Thymus (tissue), 11 donors: Measurements from ENCODE around the gene RAB1B. TPM values are rescaled to one million over a fixed set of nuclear protein-coding genes. Genes with fewer than 3 reads are reported as not detected.
"Not testable (repeated sequence)": the region's sequence is repeated elsewhere in the genome, so short reads cannot be mapped to it uniquely, and the experiment has no call there.

Source experiments
- DNase-seq, 9 donors: peaks; one replicate each; pipeline ENCODE4 v3.0.0-alpha.2; 2013; ENCODE audit warnings: low spot score in 9 of 9, low read depth in 6 of 9, missing footprints in 1 of 9
- H3K27ac ChIP-seq, 2 donors: one replicate each; pipeline ENCODE4 v1.5.1; 2013; ENCODE audit warnings: control low read depth in 1 of 2, low read depth in 1 of 2, low read length in 1 of 2, mild to moderate bottlenecking in 1 of 2, moderate library complexity in 1 of 2
- H3K27me3 ChIP-seq, 2 donors: one replicate each; pipeline ENCODE4 v1.5.1; 2013; ENCODE audit warnings: low read length in 1 of 2; ENCODE audit not compliant: control insufficient read depth in 2 of 2, insufficient read depth in 1 of 2
- H3K36me3 ChIP-seq, 2 donors: one replicate each; pipeline ENCODE4 v1.5.1; 2013; ENCODE audit warnings: low read length in 1 of 2, mild to moderate bottlenecking in 1 of 2, moderate library complexity in 1 of 2; ENCODE audit not compliant: control insufficient read depth in 2 of 2, insufficient read depth in 2 of 2
- H3K4me1 ChIP-seq, 2 donors: one replicate each; pipeline ENCODE4 v1.5.1; 2013; ENCODE audit warnings: low read length in 2 of 2; ENCODE audit not compliant: control insufficient read depth in 2 of 2, insufficient read depth in 2 of 2
- H3K4me3 ChIP-seq, 2 donors: one replicate each; pipeline ENCODE4 v1.5.1; 2013; ENCODE audit warnings: low read length in 2 of 2, control low read depth in 1 of 2, mild to moderate bottlenecking in 1 of 2
- H3K9me3 ChIP-seq, 2 donors: one replicate each; pipeline ENCODE4 v1.5.1; 2013; ENCODE audit warnings: low read length in 1 of 2, mild to moderate bottlenecking in 1 of 2; ENCODE audit not compliant: control insufficient read depth in 2 of 2, insufficient read depth in 1 of 2
- WGBS: extraction: QIAGEN DNeasy Blood & Tissue Kit; methylation state at CpG from one replicate; pipeline ENCODE4 v1.1.7; 2013; 5-methylcytosine and 5-hydroxymethylcytosine counted together
- polyA plus RNA-seq: library from polyadenylated mRNA; stranded (reverse); fragments of 200-250 nt; gene quantifications from one replicate; pipeline ENCODE4 v1.2.3, GENCODE V29; 2013
- total RNA-seq: library from RNA; stranded (reverse); fragments of 120-200 nt; gene quantifications from one replicate; pipeline ENCODE4 v1.2.4, GENCODE V29; 2013
- donor health status: healthy.

RAB1B gene
- total and polyA plus RNA-seq, 2 donors: 80.8 to 105 TPM

DNA sequence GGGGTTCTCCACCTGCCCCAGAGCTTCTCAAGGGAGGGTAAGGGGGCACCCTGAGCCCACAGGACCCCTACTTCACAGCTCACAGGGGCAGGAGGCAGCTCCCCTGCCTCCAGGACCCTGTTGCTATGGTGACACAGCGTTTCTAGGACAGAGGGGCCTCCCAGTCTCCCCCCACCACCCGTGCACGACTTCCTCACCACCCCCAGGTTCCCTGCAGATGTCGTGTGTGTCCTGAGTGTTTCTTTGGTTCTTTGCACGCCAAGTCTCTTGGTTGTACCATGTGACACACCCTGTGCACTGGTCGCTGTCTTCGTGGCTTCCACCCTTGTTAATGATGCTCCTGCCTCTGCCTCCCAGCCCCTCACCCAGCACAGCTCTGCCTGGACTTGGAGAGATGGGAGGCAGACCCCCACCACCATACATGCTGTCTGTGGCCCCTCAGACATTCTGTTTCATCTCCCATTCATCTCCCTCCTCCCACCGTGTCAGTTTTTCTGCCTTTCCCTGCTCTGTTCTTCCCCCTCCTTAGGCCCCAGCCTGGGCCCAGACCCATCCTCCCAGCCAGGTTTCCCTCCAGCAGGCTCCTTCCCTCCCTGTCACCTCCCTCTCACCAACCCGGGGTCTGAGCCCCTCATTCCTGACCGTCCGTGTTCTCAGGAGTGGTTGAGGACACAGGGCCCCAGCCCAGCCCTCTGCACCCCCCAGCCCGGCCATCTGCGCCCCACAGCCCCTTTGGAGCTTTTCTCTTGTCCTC, 24.5 kb upstream of the RAB1B start:
- peaks cover 13 to 44% of the 10 kb centered on the region in 2 donors for H3K36me3 ChIP-seq
- no peaks in the 10 kb centered on the region for H3K27me3 ChIP-seq
- peaks cover 53 to 87% of the 10 kb centered on the region in 2 donors for H3K4me1 ChIP-seq
- 45% methylated on average over 13 of the region's 13 CpGs for WGBS
- peak in 8 of 9 donors; percentile 70 to 94 (median 84) for DNase-seq
- no peaks in the 10 kb centered on the region for H3K9me3 ChIP-seq
- H3K4me3 ChIP-seq: peak overlapping the region; percentile 17 to 34
- H3K27ac ChIP-seq: peak overlapping the region; percentile 87 to 97

DNA sequence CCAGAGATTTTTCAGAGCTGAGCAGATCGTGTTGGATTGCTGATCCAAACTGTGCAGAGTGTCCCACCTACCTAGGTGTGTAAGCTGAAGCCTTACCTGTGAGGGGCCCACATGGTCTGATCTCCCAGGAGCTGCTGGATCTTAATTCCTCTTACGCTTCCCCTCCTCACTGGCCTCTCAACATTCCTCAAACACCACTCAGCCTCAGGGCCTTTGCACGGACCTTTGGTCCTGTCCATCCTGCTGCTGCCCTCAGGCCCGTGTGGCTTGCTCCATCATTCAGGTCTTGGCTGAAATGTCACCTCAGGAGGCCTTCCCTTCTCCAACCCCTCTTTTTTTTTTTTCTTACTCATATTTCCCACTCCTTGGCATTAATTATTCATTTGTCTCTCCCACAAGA, 21.1 kb upstream of the RAB1B start:
- Histone ChIP-seq H3K9me3 (no peaks in the 10 kb centered on the region), H3K27me3 (no peaks in the 10 kb centered on the region), H3K27ac (no peak overlapping the region), H3K4me1 (peaks cover 28 to 68% of the 10 kb centered on the region in 2 donors), H3K4me3 (no peak overlapping the region), H3K36me3 (peaks cover 10 to 33% of the 10 kb centered on the region in 2 donors)
- DNase-seq: no peak
- WGBS: 97% methylated on average over 4 of the region's 4 CpGs

DNA sequence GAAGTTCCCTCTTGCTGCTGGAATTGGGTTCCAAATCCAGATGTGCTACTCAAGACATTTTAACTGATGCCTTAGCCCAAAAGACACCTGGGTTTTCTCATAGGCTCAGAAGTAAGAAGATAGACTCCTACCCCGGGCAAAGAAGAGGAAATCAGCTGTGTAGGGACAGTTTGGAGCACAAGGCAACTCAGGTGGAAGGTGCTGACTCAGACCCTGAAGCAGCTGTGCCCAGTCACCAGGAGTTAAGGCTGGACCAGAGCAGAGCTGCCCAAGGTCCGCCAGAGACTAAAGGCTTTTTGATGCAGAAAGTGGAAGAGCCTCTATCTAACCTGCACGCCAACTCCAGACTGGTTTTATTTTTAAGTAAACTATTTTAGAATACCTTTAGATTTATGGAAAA, 20.6 kb upstream of the RAB1B start:
- Histone ChIP-seq H3K4me1 (peaks cover 24 to 67% of the 10 kb centered on the region in 2 donors), H3K27me3 (no peaks in the 10 kb centered on the region), H3K4me3 (no peak overlapping the region), H3K27ac (peak overlapping the region in 1 of 2 donors; percentile 48), H3K36me3 (peaks cover 10 to 28% of the 10 kb centered on the region in 2 donors), H3K9me3 (no peaks in the 10 kb centered on the region)
- DNase-seq: peak in 1 of 9 donors; percentile 26
- WGBS: 79% methylated on average over 3 of the region's 3 CpGs

DNA sequence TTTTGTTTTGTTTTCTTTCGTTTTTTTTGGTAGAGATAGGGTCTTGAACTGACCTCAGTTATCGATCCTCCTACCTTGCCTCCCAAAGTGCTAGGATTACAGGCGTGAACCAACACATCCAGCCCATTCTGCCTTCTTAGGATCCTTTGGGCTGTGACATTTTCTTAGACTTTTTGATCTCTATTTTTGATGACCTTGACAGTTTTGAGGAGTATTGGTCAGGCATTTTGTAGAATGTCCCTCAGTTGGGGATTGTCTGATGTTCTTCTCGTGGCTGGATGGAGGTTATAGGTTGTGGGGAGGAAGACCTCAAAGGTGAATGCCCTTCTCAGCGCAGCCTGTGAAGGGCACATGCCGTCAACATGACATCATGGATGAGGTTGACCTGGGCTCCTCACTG, 19.5 kb upstream of the RAB1B start:
- Histone ChIP-seq H3K4me3 (no peak overlapping the region), H3K9me3 (no peaks in the 10 kb centered on the region), H3K27me3 (no peaks in the 10 kb centered on the region), H3K36me3 (peaks cover 10 to 28% of the 10 kb centered on the region in 2 donors), H3K4me1 (peaks cover 15 to 64% of the 10 kb centered on the region in 2 donors), H3K27ac (no peak overlapping the region)
- 95% methylated on average over 6 of the region's 6 CpGs for WGBS
- no peak for DNase-seq

DNA sequence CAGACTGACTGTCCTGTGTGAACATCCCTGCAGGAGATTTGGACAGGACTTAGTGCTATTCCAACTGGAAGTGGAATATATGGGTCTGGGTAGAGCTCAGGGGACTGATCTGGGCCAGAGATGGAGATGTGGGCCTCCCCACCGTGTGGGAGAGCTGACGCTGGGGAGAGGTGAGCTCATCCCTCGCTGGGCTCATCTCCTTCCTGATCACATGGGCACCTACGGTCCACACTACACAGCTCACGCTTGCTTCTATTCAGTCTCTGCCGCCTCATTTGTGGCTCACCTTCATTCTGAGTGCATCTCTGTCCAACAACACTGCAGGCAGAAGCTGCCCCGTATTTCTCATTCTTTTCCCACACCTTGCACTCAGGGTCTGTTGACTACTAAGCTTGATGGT, 16.6 kb upstream of the RAB1B start:
- no peak for DNase-seq
- H3K9me3 ChIP-seq: no peaks in the 10 kb centered on the region
- H3K27ac ChIP-seq: no peak overlapping the region
- H3K4me3 ChIP-seq: no peak overlapping the region
- peaks cover 16 to 67% of the 10 kb centered on the region in 2 donors for H3K4me1 ChIP-seq
- no peaks in the 10 kb centered on the region for H3K27me3 ChIP-seq
- 93% methylated on average over 7 of the region's 7 CpGs for WGBS
- peaks cover 10 to 15% of the 10 kb centered on the region in 2 donors for H3K36me3 ChIP-seq

DNA sequence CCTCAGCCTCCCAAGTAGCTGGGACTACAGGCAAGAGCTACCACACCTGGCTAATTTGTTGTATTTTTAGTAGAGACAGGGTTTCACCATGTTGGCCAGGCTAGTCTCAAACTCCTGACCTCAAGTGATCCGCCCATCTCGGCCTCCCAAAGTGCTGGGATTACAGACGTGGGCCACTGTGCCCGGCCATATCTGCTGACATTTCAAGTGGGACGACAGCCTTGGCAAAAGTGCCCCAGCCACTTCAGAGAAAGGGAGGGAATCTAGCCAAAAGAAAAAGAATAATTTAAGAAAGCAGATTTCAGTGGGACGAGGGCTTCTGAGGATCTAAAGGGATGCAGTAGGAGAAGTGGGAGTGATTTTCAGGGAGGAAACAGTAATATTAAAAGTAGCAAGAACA, 15.4 kb upstream of the RAB1B start:
- not testable (repeated sequence) for H3K27ac ChIP-seq, DNase-seq, H3K4me3 ChIP-seq, H3K36me3 ChIP-seq, H3K27me3 ChIP-seq, H3K9me3 ChIP-seq
- WGBS: 98% methylated on average over 6 of the region's 6 CpGs
- peaks cover 16 to 60% of the 10 kb centered on the region in 2 donors for H3K4me1 ChIP-seq

DNA sequence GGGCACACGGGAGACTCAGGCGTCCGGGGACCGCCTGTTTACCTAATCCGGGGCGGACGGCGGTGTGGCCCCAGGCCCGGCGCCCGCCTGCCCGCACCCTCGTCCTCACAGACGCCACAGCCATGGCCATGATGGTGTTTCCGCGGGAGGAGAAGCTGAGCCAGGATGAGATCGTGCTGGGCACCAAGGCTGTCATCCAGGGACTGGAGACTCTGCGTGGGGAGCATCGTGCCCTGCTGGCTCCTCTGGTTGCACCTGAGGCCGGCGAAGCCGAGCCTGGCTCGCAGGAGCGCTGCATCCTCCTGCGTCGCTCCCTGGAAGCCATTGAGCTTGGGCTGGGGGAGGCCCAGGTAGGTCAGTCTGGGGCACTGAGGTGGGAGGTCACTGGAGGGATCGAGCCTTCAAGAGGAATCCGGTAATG, 10.0 kb upstream of the RAB1B start:
- H3K36me3 ChIP-seq: peaks cover 43 to 47% of the 10 kb centered on the region in 2 donors
- H3K27me3 ChIP-seq: no peaks in the 10 kb centered on the region
- H3K4me1 ChIP-seq: peaks cover 21 to 57% of the 10 kb centered on the region in 2 donors
- H3K9me3 ChIP-seq: no peaks in the 10 kb centered on the region
- no peak for DNase-seq
- H3K27ac ChIP-seq: peak overlapping the region; percentile 97 to 99
- peak overlapping the region; percentile 95 to 97 for H3K4me3 ChIP-seq
- 10% methylated on average over 28 of the region's 28 CpGs for WGBS

DNA sequence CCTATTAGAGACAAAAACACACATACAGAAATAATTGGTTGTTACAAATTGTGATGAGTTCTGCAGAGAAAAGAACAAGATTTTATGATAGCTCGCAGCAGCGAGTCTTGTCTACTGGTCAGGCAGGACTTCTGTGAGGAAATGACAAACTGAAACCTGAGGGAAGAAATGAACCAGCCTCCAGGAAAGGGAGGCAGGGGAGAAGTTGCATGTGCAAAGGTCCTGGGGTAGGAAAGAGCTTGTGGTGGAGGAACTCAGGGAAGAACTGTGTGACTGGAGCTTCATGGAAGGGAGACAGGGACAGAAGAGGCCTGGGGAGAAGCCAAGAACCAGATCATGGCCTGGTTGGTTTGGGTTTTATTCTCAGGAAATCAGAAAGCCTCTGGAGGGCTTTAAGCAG, 9.2 kb upstream of the RAB1B start:
- peaks cover 50 to 55% of the 10 kb centered on the region in 2 donors for H3K36me3 ChIP-seq
- no peak overlapping the region for H3K4me3 ChIP-seq
- H3K27me3 ChIP-seq: no peaks in the 10 kb centered on the region
- H3K4me1 ChIP-seq: peaks cover 21 to 51% of the 10 kb centered on the region in 2 donors
- no peak for DNase-seq
- H3K9me3 ChIP-seq: no peaks in the 10 kb centered on the region
- WGBS: over 99% methylated on average over 2 of the region's 2 CpGs
- H3K27ac ChIP-seq: no peak overlapping the region

DNA sequence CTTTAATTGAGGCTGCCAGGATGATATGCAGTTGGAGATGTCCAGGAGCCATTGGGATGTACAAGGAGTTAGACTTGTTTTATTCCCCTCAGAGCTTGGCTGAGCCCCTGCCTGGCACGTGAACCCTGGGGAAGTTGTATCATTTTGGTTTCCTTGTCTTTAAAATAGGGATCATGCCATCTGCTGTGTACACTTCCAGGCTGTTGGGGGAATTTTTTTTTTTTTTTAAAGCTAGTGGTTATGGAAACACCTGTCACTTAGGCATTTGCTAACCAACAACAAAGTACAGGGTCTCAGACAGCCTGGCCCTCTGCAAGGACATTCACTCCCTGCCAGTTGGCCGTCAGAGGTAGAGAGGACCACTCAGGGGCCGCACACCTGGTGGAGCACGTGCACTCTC, 8.5 kb upstream of the RAB1B start:
- Histone ChIP-seq H3K9me3 (no peaks in the 10 kb centered on the region), H3K27ac (no peak overlapping the region), H3K4me3 (no peak overlapping the region), H3K27me3 (no peaks in the 10 kb centered on the region), H3K4me1 (peaks cover 21 to 44% of the 10 kb centered on the region in 2 donors), H3K36me3 (peaks cover 57 to 62% of the 10 kb centered on the region in 2 donors)
- no peak for DNase-seq
- WGBS: 97% methylated on average over 4 of the region's 4 CpGs
